HEK293 (cell line): ENCODE measurements around the gene IFIH1.

Experiments
- CTCF ChIA-PET: fragments of 350-600 bp; formaldehyde crosslinking; extraction: SDS; loops from one replicate; lab custom pipeline; 2021; ENCODE audit warnings: antibody characterized with exemption; lab: Yijun Ruan, JAX
- POLR2A ChIA-PET: fragments of 300-600 bp; formaldehyde crosslinking; extraction: SDS; loops from one replicate; lab custom pipeline; 2020; ENCODE audit warnings: antibody characterized with exemption, inconsistent platforms; lab: Yijun Ruan, JAX
- H3K27ac ChIP-seq: fragments of 200-500 bp; sonication (Bioruptor generic); 2 replicates; pipeline ENCODE4 v1.5.1; 2014; ENCODE audit warnings: low read depth, low read length, control low read depth, inconsistent platforms; ENCODE audit errors: extremely low read depth
- H3K36me3 ChIP-seq, 2 experiments: fragments of 200-500 bp in 1 of 2; sonication (Bioruptor generic) in 1 of 2; 1 replicate in 1 of 2; 2 replicates in 1 of 2; pipeline ENCODE4 v1.5.1; 2014 to 2017; ENCODE audit warnings: inconsistent platforms in 2 of 2, low read length in 2 of 2; ENCODE audit not compliant: control insufficient read depth in 2 of 2, insufficient read depth in 1 of 2
- H3K4me1 ChIP-seq: fragments of 200-500 bp; sonication (Bioruptor generic); 2 replicates; pipeline ENCODE4 v1.5.1; 2014; ENCODE audit warnings: mild to moderate bottlenecking, low read length, inconsistent platforms; ENCODE audit not compliant: control insufficient read depth, insufficient read depth
- H3K4me3 ChIP-seq: 2 replicates; pipeline ENCODE4 v1.5.1; 2011; ENCODE audit warnings: low read depth, mild to moderate bottlenecking, control low read depth, low read length, moderate library complexity
- H3K9me3 ChIP-seq: fragments of 200-500 bp; sonication (Bioruptor generic); 2 replicates; pipeline ENCODE4 v1.5.1; 2014; ENCODE audit warnings: low read depth, low read length, inconsistent platforms; ENCODE audit not compliant: control insufficient read depth, insufficient read depth
- BCL11B ChIP-seq: fragments of 450-650 bp; formaldehyde crosslinking; IDR thresholded peaks from 2 replicates; pipeline ENCODE4 v1.5.1; 2016; ENCODE audit warnings: low read depth, missing biosample characterization, missing genetic modification characterization
- HOXA7 ChIP-seq: sonication (generic); formaldehyde crosslinking; IDR thresholded peaks from 2 replicates; pipeline ENCODE4 v1.8.1; 2022; ENCODE audit warnings: missing genetic modification reagents, borderline replicate concordance
- HOXD13 ChIP-seq: sonication (generic); formaldehyde crosslinking; IDR thresholded peaks from 2 replicates; pipeline ENCODE4 v1.8.0; 2022; ENCODE audit warnings: missing genetic modification reagents, borderline replicate concordance
- KLF1 ChIP-seq: fragments of 450-650 bp; formaldehyde crosslinking; IDR thresholded peaks from 2 replicates; pipeline ENCODE4 v1.5.1; 2016; ENCODE audit warnings: missing biosample characterization, missing genetic modification characterization
- KLF7 ChIP-seq: fragments of 450-650 bp; formaldehyde crosslinking; IDR thresholded peaks from 2 replicates; pipeline ENCODE4 v1.5.1; 2016; ENCODE audit warnings: missing biosample characterization, missing genetic modification characterization, borderline replicate concordance
- WT1 ChIP-seq: fragments of 450-650 bp; formaldehyde crosslinking; IDR thresholded peaks from 2 replicates; pipeline ENCODE4 v1.5.1; 2016; ENCODE audit warnings: missing biosample characterization, missing genetic modification characterization
- ZFP3 ChIP-seq: fragments of 450-650 bp; formaldehyde crosslinking; IDR thresholded peaks from 2 replicates; pipeline ENCODE4 v1.5.1; 2016; ENCODE audit warnings: low read depth, missing biosample characterization, missing genetic modification characterization
- ZNF133 ChIP-seq: fragments of 450-650 bp; formaldehyde crosslinking; IDR thresholded peaks from 2 replicates; pipeline ENCODE4 v1.5.1; 2016; ENCODE audit warnings: missing biosample characterization, missing genetic modification characterization
- ZNF155 ChIP-seq: fragments of 450-650 bp; formaldehyde crosslinking; IDR thresholded peaks from 2 replicates; pipeline ENCODE4 v1.5.1; 2016; ENCODE audit warnings: missing biosample characterization, missing genetic modification characterization
- ZNF174 ChIP-seq: fragments of 450-650 bp; formaldehyde crosslinking; IDR thresholded peaks from 2 replicates; pipeline ENCODE4 v1.5.0; 2017; ENCODE audit warnings: missing biosample characterization, mild to moderate bottlenecking, missing genetic modification characterization
- ZNF214 ChIP-seq: fragments of 450-650 bp; formaldehyde crosslinking; IDR thresholded peaks from 2 replicates; pipeline ENCODE4 v1.5.1; 2017; ENCODE audit warnings: missing biosample characterization, mild to moderate bottlenecking, missing genetic modification characterization, borderline replicate concordance
- ZNF302 ChIP-seq: fragments of 450-650 bp; formaldehyde crosslinking; IDR thresholded peaks from 2 replicates; pipeline ENCODE4 v1.5.1; 2016; ENCODE audit warnings: missing biosample characterization, missing genetic modification characterization, low read depth
- ZNF423 ChIP-seq: fragments of 450-650 bp; formaldehyde crosslinking; IDR thresholded peaks from 2 replicates; pipeline ENCODE4 v1.5.1; 2016; ENCODE audit warnings: missing biosample characterization, missing genetic modification characterization
- ZNF48 ChIP-seq: fragments of 450-650 bp; formaldehyde crosslinking; IDR thresholded peaks from 2 replicates; pipeline ENCODE4 v1.5.1; 2016; ENCODE audit warnings: missing biosample characterization, missing genetic modification characterization
- ZNF521 ChIP-seq: fragments of 450-650 bp; formaldehyde crosslinking; IDR thresholded peaks from 2 replicates; pipeline ENCODE4 v1.5.1; 2017; ENCODE audit warnings: missing biosample characterization, mild to moderate bottlenecking, missing genetic modification characterization
- ZNF571 ChIP-seq: fragments of 450-650 bp; formaldehyde crosslinking; IDR thresholded peaks from 2 replicates; pipeline ENCODE4 v1.5.0; 2017; ENCODE audit warnings: missing biosample characterization, missing genetic modification characterization
- ZNF830 ChIP-seq: fragments of 450-650 bp; IDR thresholded peaks from 2 replicates; pipeline ENCODE4 v1.5.0; 2018; ENCODE audit warnings: missing biosample characterization, missing genetic modification characterization, low read depth, mild to moderate bottlenecking, moderate library complexity
- ZSCAN30 ChIP-seq: fragments of 450-650 bp; IDR thresholded peaks from 2 replicates; pipeline ENCODE4 v1.5.1; 2018; ENCODE audit warnings: missing biosample characterization, mild to moderate bottlenecking, missing genetic modification characterization, moderate library complexity
- TF ChIP-seq, protein P1 (sequence below): fragments of 450-650 bp; formaldehyde crosslinking; IDR thresholded peaks from 2 replicates; pipeline ENCODE4 v1.5.1; 2017; ENCODE audit warnings: missing biosample characterization, missing genetic modification characterization
- TF ChIP-seq, protein P2 (sequence below): fragments of 450-650 bp; formaldehyde crosslinking; IDR thresholded peaks from 2 replicates; pipeline ENCODE4 v1.5.1; 2017; ENCODE audit warnings: missing biosample characterization, mild to moderate bottlenecking, missing genetic modification characterization, moderate library complexity
- TF ChIP-seq, protein P3 (sequence below): IDR thresholded peaks from 2 replicates; pipeline ENCODE4 v1.6.1; 2011; ENCODE audit warnings: mild to moderate bottlenecking, low read depth, low read length, borderline replicate concordance
- TF ChIP-seq, protein P4 (sequence below): fragments of 450-650 bp; formaldehyde crosslinking; IDR thresholded peaks from 2 replicates; pipeline ENCODE4 v1.5.1; 2016; ENCODE audit warnings: missing biosample characterization, missing genetic modification characterization
- TF ChIP-seq, protein P5 (sequence below): fragments of 450-650 bp; formaldehyde crosslinking; IDR thresholded peaks from 2 replicates; pipeline ENCODE4 v1.5.1; 2016; ENCODE audit warnings: missing biosample characterization, missing genetic modification characterization
- TF ChIP-seq, protein P6 (sequence below): fragments of 450-650 bp; formaldehyde crosslinking; IDR thresholded peaks from 2 replicates; pipeline ENCODE4 v1.5.1; 2016; ENCODE audit warnings: missing biosample characterization, missing genetic modification characterization

Gene IFIH1

DNA sequence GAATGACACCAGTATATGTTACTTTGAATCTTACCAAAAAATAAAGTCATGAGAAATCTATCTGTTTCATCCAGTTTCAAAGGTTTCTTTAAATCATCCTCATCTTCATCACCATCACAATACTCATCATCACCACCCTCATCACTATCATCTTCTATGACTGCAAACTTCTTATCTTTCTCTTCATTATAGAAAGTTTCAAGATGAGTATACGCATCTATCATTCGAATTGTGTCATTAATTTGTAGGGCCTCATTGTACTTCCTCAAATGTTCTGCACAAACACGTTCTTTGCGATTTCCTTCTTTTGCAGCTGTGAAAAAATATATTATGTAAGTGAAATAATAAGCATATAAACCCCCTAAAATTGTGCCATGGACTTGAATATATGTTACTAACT, 41.1 kb downstream of the IFIH1 start:
- Histone ChIP-seq H3K27ac (no peak overlapping the region), H3K9me3 (no peaks in the 10 kb centered on the region), H3K36me3 (peaks cover 0 to 13% of the 10 kb centered on the region in 2 experiments; a peak in 1 of 3 replicates), H3K4me3 (no peak overlapping the region), H3K4me1 (no peaks in the 10 kb centered on the region)
- TF ChIP-seq ZNF133 (tag by site-specific recombination) (no peak), ZNF214 (tag by site-specific recombination) (no peak), ZNF302 (no peak), ZFP3 (tag by site-specific recombination) (no peak), ZNF521 (tag by site-specific recombination) (no peak), ZNF571 (tag by site-specific recombination) (no peak), KLF1 (no peak)
- TF ChIP-seq, protein P1, sequence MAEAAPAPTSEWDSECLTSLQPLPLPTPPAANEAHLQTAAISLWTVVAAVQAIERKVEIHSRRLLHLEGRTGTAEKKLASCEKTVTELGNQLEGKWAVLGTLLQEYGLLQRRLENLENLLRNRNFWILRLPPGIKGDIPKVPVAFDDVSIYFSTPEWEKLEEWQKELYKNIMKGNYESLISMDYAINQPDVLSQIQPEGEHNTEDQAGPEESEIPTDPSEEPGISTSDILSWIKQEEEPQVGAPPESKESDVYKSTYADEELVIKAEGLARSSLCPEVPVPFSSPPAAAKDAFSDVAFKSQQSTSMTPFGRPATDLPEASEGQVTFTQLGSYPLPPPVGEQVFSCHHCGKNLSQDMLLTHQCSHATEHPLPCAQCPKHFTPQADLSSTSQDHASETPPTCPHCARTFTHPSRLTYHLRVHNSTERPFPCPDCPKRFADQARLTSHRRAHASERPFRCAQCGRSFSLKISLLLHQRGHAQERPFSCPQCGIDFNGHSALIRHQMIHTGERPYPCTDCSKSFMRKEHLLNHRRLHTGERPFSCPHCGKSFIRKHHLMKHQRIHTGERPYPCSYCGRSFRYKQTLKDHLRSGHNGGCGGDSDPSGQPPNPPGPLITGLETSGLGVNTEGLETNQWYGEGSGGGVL: no peak
- TF ChIP-seq, protein P2, sequence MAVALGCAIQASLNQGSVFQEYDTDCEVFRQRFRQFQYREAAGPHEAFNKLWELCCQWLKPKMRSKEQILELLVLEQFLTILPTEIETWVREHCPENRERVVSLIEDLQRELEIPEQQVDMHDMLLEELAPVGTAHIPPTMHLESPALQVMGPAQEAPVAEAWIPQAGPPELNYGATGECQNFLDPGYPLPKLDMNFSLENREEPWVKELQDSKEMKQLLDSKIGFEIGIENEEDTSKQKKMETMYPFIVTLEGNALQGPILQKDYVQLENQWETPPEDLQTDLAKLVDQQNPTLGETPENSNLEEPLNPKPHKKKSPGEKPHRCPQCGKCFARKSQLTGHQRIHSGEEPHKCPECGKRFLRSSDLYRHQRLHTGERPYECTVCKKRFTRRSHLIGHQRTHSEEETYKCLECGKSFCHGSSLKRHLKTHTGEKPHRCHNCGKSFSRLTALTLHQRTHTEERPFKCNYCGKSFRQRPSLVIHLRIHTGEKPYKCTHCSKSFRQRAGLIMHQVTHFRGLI (tag by site-specific recombination): no peak
- POLR2A ChIA-PET: no interaction called here
- CTCF ChIA-PET: interaction anchor here (4.0 kb wide), 1 partner anchor 21 kb away, joined by 23 read pairs; no protein-coding TSS in a partner anchor

DNA sequence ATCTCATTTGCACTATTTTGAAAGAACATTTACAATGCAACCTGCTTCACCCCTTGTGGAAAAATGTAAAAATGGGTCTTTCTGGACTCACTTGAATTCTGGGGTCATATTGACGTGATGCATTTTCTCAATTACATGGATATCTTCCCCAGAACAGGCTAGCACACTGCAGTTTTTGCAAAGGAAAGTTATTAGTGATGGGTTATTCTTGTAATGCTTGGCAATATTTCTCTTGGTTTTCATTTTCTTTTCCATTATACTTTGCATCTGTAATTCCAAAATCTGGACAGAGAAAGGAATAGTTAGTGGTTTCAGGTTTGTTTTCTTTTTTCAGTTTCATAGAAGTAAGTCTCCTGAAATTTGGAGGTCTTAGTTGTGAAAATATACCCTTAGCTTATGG, 50.5 kb downstream of the IFIH1 start:
- no peak overlapping the region for H3K27ac ChIP-seq
- H3K36me3 ChIP-seq: peaks cover 0 to 24% of the 10 kb centered on the region in 2 experiments; a peak in 1 of 3 replicates
- no peaks in the 10 kb centered on the region for H3K9me3 ChIP-seq
- ChIA-PET CTCF (interaction anchor here (0.6 kb wide), 1 partner anchor 200 kb away, joined by 3 read pairs; no protein-coding TSS in a partner anchor), POLR2A (no interaction called here)
- H3K4me1 ChIP-seq: no peaks in the 10 kb centered on the region
- H3K4me3 ChIP-seq: no peak overlapping the region
- TF ChIP-seq BCL11B (tag by site-specific recombination): no peak
- TF ChIP-seq ZNF423: no peak
- no peak for TF ChIP-seq ZNF571 (tag by site-specific recombination)
- TF ChIP-seq, protein P3, sequence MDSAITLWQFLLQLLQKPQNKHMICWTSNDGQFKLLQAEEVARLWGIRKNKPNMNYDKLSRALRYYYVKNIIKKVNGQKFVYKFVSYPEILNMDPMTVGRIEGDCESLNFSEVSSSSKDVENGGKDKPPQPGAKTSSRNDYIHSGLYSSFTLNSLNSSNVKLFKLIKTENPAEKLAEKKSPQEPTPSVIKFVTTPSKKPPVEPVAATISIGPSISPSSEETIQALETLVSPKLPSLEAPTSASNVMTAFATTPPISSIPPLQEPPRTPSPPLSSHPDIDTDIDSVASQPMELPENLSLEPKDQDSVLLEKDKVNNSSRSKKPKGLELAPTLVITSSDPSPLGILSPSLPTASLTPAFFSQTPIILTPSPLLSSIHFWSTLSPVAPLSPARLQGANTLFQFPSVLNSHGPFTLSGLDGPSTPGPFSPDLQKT: no peak
- no peak for TF ChIP-seq ZNF174 (tag by site-specific recombination)
- TF ChIP-seq ZNF155: no peak
- TF ChIP-seq ZNF48 (tag by site-specific recombination): no peak
- no peak for TF ChIP-seq ZNF830 (tag by site-specific recombination)
- TF ChIP-seq, protein P4, sequence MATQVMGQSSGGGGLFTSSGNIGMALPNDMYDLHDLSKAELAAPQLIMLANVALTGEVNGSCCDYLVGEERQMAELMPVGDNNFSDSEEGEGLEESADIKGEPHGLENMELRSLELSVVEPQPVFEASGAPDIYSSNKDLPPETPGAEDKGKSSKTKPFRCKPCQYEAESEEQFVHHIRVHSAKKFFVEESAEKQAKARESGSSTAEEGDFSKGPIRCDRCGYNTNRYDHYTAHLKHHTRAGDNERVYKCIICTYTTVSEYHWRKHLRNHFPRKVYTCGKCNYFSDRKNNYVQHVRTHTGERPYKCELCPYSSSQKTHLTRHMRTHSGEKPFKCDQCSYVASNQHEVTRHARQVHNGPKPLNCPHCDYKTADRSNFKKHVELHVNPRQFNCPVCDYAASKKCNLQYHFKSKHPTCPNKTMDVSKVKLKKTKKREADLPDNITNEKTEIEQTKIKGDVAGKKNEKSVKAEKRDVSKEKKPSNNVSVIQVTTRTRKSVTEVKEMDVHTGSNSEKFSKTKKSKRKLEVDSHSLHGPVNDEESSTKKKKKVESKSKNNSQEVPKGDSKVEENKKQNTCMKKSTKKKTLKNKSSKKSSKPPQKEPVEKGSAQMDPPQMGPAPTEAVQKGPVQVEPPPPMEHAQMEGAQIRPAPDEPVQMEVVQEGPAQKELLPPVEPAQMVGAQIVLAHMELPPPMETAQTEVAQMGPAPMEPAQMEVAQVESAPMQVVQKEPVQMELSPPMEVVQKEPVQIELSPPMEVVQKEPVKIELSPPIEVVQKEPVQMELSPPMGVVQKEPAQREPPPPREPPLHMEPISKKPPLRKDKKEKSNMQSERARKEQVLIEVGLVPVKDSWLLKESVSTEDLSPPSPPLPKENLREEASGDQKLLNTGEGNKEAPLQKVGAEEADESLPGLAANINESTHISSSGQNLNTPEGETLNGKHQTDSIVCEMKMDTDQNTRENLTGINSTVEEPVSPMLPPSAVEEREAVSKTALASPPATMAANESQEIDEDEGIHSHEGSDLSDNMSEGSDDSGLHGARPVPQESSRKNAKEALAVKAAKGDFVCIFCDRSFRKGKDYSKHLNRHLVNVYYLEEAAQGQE: no peak
- TF ChIP-seq KLF7 (tag by site-specific recombination): no peak
- TF ChIP-seq HOXA7 (CRISPR knock-in tag): no peak
- TF ChIP-seq, protein P5, sequence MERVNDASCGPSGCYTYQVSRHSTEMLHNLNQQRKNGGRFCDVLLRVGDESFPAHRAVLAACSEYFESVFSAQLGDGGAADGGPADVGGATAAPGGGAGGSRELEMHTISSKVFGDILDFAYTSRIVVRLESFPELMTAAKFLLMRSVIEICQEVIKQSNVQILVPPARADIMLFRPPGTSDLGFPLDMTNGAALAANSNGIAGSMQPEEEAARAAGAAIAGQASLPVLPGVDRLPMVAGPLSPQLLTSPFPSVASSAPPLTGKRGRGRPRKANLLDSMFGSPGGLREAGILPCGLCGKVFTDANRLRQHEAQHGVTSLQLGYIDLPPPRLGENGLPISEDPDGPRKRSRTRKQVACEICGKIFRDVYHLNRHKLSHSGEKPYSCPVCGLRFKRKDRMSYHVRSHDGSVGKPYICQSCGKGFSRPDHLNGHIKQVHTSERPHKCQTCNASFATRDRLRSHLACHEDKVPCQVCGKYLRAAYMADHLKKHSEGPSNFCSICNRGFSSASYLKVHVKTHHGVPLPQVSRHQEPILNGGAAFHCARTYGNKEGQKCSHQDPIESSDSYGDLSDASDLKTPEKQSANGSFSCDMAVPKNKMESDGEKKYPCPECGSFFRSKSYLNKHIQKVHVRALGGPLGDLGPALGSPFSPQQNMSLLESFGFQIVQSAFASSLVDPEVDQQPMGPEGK: no peak
- TF ChIP-seq WT1: no peak
- TF ChIP-seq ZSCAN30 (tag by site-specific recombination): no peak
- no peak for TF ChIP-seq HOXD13 (CRISPR knock-in tag)
- TF ChIP-seq, protein P6, sequence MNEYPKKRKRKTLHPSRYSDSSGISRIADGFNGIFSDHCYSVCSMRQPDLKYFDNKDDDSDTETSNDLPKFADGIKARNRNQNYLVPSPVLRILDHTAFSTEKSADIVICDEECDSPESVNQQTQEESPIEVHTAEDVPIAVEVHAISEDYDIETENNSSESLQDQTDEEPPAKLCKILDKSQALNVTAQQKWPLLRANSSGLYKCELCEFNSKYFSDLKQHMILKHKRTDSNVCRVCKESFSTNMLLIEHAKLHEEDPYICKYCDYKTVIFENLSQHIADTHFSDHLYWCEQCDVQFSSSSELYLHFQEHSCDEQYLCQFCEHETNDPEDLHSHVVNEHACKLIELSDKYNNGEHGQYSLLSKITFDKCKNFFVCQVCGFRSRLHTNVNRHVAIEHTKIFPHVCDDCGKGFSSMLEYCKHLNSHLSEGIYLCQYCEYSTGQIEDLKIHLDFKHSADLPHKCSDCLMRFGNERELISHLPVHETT (tag by site-specific recombination): no peak
